OCI-LY3 (cell line): Measurements from ENCODE around the gene PDE7B.

Experiments used
- H2AFZ ChIP-seq: fragments of 200-600, 300-600 bp; shearing (Covaris generic); 2 replicates; pipeline ENCODE4 v1.6.0; 2014; ENCODE audit warnings: antibody characterized with exemption, low read depth, low read length
- H3K27ac ChIP-seq: fragments of 200-600, 300-600 bp; sonication (generic); 2 replicates; pipeline ENCODE4 v1.5.1; 2014; ENCODE audit warnings: mild to moderate bottlenecking, low read length, moderate library complexity, mixed read lengths
- H3K27me3 ChIP-seq: fragments of 200-600, 300-600 bp; sonication (generic); 2 replicates; pipeline ENCODE4 v1.6.1; 2014; ENCODE audit warnings: low read depth, low read length, mixed read lengths
- H3K36me3 ChIP-seq: fragments of 200-600, 300-600 bp; sonication (generic); replicated peaks from 2 replicates; pipeline ENCODE3; 2014; ENCODE audit warnings: low read depth, low read length, mixed read lengths
- H3K4me1 ChIP-seq: fragments of 300-600, 200-600 bp; sonication (generic); 2 replicates; pipeline ENCODE4 v1.6.1; 2014; ENCODE audit warnings: low read length, mixed read lengths
- H3K4me2 ChIP-seq: fragments of 200-600, 300-600 bp; sonication (generic); 2 replicates; pipeline ENCODE4 v1.6.1; 2014; ENCODE audit warnings: low read length, mixed read lengths
- H3K4me3 ChIP-seq: fragments of 300-600, 200-600 bp; sonication (generic); 2 replicates; pipeline ENCODE4 v1.5.1; 2014; ENCODE audit warnings: antibody characterized with exemption, mild to moderate bottlenecking, low read length, moderate library complexity
- H3K79me2 ChIP-seq: fragments of 300-600, 200-600 bp; shearing (Covaris generic); 2 replicates; pipeline ENCODE4 v1.6.1; 2014; ENCODE audit warnings: mild to moderate bottlenecking, low read length, mixed read lengths
- H3K9ac ChIP-seq: fragments of 300-600, 200-600 bp; shearing (Covaris generic); 2 replicates; pipeline ENCODE4 v1.6.0; 2014; ENCODE audit warnings: mild to moderate bottlenecking, low read length, moderate library complexity
- H3K9me3 ChIP-seq: fragments of 200-600, 300-600 bp; shearing (Covaris generic); 2 replicates; pipeline ENCODE4 v1.6.1; 2014; ENCODE audit warnings: low read length, mixed read lengths; ENCODE audit not compliant: insufficient read depth
- H4K20me1 ChIP-seq: fragments of 200-600, 300-600 bp; sonication (generic); 2 replicates; pipeline ENCODE4 v1.6.1; 2016; ENCODE audit warnings: low read length, mixed read lengths; ENCODE audit not compliant: insufficient read depth
- EZH2phosphoT487 ChIP-seq: fragments of 200-600 bp; shearing (Covaris generic); IDR thresholded peaks from 2 replicates; pipeline ENCODE4 v1.6.1; 2018; ENCODE audit warnings: antibody characterized with exemption, mixed run types, low read depth
- TF ChIP-seq, protein P1 (sequence below): fragments of 200-600, 300-600 bp; sonication (generic); IDR thresholded peaks from 2 replicates; pipeline ENCODE4 v1.5.1; 2014; ENCODE audit warnings: antibody characterized with exemption, low read length, low read depth

PDE7B gene

DNA sequence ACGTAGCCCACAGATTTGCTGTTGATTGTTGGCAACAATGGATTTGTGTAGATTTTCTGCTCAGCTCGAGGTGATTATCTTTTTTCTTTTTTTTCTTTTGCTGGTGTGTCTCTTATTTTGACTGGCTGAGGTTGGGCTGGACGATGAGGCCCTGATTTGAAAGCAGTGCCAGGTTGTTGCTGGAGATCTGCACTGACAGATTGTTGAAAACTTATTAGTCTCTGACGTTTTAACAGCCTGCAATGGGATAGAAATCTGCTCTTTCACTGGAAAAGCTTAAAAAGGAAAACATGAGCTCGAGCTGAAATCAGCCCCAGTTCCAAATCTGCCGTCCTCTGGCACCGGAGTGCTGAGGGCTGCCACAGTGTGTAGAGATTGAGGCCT lies 87.7 kb downstream of the PDE7B start:
- no peak overlapping the region for H3K9ac ChIP-seq

DNA sequence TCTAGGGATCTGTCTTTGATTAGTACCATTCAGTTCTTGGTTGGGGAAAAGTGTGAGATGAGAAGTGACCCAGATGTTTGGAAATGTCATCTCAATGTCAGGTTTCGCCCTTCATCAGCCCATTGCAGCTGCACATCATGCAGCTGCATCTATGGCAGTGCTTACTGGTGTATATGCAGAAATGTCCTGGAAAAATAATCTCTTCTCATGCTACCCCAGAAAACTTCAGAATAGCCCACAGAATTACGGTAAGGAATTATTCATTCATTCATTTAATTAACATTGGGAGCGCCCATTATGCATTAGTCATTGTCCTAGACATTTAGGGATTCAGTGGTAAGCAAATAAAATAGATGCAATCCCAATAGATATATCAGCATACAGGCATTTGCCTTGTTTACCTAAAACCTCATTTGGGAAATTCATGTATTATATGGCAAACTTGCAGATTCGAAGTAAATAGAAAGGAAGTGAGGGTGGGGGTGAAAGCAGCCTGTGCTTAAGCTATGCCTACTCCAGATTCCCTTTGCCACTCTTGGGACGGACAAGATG lies 89.2 kb downstream of the PDE7B start:
- H3K4me3 ChIP-seq = no peak overlapping the region
- H3K9me3 ChIP-seq = no peaks in the 10 kb centered on the region
- no peak for TF ChIP-seq EZH2phosphoT487
- TF ChIP-seq, protein P1, sequence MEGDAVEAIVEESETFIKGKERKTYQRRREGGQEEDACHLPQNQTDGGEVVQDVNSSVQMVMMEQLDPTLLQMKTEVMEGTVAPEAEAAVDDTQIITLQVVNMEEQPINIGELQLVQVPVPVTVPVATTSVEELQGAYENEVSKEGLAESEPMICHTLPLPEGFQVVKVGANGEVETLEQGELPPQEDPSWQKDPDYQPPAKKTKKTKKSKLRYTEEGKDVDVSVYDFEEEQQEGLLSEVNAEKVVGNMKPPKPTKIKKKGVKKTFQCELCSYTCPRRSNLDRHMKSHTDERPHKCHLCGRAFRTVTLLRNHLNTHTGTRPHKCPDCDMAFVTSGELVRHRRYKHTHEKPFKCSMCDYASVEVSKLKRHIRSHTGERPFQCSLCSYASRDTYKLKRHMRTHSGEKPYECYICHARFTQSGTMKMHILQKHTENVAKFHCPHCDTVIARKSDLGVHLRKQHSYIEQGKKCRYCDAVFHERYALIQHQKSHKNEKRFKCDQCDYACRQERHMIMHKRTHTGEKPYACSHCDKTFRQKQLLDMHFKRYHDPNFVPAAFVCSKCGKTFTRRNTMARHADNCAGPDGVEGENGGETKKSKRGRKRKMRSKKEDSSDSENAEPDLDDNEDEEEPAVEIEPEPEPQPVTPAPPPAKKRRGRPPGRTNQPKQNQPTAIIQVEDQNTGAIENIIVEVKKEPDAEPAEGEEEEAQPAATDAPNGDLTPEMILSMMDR = no peak
- H3K4me2 ChIP-seq = no peak overlapping the region
- no peak overlapping the region for H2AFZ ChIP-seq
- no peak overlapping the region for H3K27ac ChIP-seq
- H3K36me3 ChIP-seq = no peaks in the 10 kb centered on the region
- H4K20me1 ChIP-seq = no peaks in the 10 kb centered on the region
- H3K9ac ChIP-seq = no peak overlapping the region
- H3K4me1 ChIP-seq = no peaks in the 10 kb centered on the region
- H3K27me3 ChIP-seq = no peaks in the 10 kb centered on the region
- H3K79me2 ChIP-seq = no peaks in the 10 kb centered on the region

More for the DNA sequence above, 87.7 kb downstream of the PDE7B start:
- H3K4me3 ChIP-seq = no peak overlapping the region
- H3K9me3 ChIP-seq = no peaks in the 10 kb centered on the region
- H3K27me3 ChIP-seq = no peaks in the 10 kb centered on the region
- H3K4me1 ChIP-seq = no peaks in the 10 kb centered on the region
- no peak overlapping the region for H3K27ac ChIP-seq
- no peak overlapping the region for H2AFZ ChIP-seq
- H3K4me2 ChIP-seq = no peak overlapping the region
- no peaks in the 10 kb centered on the region for H3K79me2 ChIP-seq
- no peaks in the 10 kb centered on the region for H4K20me1 ChIP-seq
- H3K36me3 ChIP-seq = no peaks in the 10 kb centered on the region
- TF ChIP-seq EZH2phosphoT487 = no peak
- TF ChIP-seq, protein P1 = no peak

DNA sequence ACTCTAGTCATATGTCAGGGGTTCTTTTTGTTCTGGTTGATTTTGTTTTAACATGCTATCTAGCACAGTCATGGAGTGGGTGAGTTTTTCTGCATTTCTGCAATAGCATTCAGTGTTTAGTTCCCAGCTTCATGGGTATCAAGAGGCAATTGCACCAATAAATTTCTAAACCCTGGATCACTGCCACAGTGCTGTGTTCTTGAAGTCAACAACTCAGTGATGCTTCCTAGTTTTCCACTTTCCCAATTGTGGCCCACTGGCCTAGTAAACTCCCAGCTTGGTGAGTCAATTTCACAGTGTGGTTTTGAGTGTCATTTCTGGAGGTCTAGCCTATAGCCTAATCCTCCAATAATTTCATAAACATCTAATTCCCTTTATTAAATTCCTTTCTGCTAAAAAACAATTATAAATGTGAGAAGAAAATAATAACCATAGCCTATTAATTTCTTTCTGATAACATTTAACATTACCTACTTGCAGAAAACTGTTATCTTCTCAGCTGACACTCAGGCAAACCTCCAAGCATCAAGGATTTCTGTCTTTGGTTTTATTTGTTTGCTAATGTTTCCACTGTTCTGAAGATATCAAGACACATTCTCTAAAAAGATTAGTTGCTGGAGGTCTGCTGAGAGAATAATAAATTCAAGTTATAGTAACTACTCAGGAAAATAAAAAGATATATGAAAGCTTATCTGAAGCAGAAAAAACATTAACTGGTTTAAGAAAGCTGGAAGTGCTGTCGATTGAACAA lies 89.9 kb downstream of the PDE7B start:
- H3K36me3 ChIP-seq = no peaks in the 10 kb centered on the region
- no peaks in the 10 kb centered on the region for H3K79me2 ChIP-seq
- no peak overlapping the region for H3K9ac ChIP-seq
- H3K9me3 ChIP-seq = no peaks in the 10 kb centered on the region
- H3K4me1 ChIP-seq = no peaks in the 10 kb centered on the region
- H3K27me3 ChIP-seq = no peaks in the 10 kb centered on the region
- H3K27ac ChIP-seq = no peak overlapping the region
- TF ChIP-seq EZH2phosphoT487 = no peak
- TF ChIP-seq, protein P1 = no peak
- H3K4me2 ChIP-seq = no peak overlapping the region
- no peak overlapping the region for H2AFZ ChIP-seq
- H4K20me1 ChIP-seq = no peaks in the 10 kb centered on the region
- no peak overlapping the region for H3K4me3 ChIP-seq

DNA sequence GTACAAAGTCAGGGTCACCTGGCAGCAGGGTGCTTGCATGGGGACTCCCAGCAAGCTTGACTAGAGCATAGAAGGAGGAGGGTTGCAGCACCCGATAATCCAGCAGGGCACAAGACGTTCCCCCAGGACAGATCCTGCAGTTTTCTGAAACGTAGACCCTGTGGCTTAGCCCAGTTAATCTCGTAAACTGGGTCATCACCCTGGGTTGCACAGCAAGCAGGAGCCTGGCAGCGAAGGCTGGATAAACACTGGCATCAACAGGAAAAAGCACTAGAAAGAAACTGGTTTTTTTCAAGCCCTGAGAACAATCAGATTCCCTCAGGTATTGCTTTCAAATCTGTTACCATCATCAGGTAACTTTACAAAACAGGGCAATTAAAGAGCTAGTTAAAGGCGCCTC lies 92.6 kb downstream of the PDE7B start:
- H3K9ac ChIP-seq = no peak overlapping the region
- no peaks in the 10 kb centered on the region for H4K20me1 ChIP-seq
- H3K27ac ChIP-seq = no peak overlapping the region
- no peaks in the 10 kb centered on the region for H3K36me3 ChIP-seq
- no peaks in the 10 kb centered on the region for H3K27me3 ChIP-seq
- no peaks in the 10 kb centered on the region for H3K9me3 ChIP-seq
- TF ChIP-seq, protein P1 = no peak
- no peaks in the 10 kb centered on the region for H3K4me1 ChIP-seq
- H3K4me3 ChIP-seq = no peak overlapping the region
- no peaks in the 10 kb centered on the region for H3K79me2 ChIP-seq
- no peak overlapping the region for H2AFZ ChIP-seq
- H3K4me2 ChIP-seq = no peak overlapping the region
